GM12875 (cell line): ENCODE measurements around the gene PTPN7.

Source experiments
- H3K4me3 ChIP-seq: one replicate; pipeline ENCODE4 v1.5.1; 2011; ENCODE audit warnings: low read depth, low read length, control low read depth
- TF ChIP-seq, protein P1 (sequence below): IDR thresholded peaks from 2 replicates; pipeline ENCODE4 v1.5.1; 2011; ENCODE audit warnings: low read depth, mild to moderate bottlenecking, control low read depth, inconsistent platforms, low read length, moderate library complexity, borderline replicate concordance; ENCODE audit not compliant: insufficient read depth

The PTPN7 gene

DNA sequence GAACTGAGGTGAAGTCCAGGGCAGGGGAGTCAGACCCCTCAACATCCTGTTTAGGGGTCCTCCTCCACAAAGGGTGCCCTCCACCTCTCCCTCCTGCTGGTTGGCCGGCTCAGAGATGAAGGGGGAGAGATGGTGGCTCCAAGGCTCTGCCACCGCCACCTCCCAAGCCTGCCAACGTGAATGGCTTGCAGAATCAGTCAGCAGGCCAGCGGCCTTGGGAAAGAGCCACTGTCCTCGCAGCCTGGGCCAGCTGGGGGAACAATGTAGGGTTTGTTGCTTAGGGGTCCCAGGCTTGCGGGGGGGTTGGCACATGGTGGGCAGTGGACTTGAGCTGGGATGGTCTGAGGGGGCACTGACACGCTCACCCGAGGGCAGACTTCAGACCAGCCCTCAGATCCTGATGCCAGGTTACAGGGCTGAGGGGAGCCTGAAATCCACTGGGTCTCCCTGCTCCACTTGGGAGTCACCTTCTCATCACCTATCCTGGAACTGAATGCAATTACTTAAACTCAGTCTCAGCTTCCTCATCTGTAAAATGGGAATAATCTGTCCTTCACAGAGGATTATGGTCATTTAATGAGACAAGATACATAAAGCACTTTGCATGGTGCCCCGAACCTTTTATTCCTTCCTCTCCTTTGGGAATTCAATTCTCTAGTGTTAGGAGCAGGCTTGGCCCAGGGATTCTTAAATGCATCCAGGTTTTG lies 29.4 kb downstream of the PTPN7 start:
- no peak overlapping the region for H3K4me3 ChIP-seq
- TF ChIP-seq, protein P1, sequence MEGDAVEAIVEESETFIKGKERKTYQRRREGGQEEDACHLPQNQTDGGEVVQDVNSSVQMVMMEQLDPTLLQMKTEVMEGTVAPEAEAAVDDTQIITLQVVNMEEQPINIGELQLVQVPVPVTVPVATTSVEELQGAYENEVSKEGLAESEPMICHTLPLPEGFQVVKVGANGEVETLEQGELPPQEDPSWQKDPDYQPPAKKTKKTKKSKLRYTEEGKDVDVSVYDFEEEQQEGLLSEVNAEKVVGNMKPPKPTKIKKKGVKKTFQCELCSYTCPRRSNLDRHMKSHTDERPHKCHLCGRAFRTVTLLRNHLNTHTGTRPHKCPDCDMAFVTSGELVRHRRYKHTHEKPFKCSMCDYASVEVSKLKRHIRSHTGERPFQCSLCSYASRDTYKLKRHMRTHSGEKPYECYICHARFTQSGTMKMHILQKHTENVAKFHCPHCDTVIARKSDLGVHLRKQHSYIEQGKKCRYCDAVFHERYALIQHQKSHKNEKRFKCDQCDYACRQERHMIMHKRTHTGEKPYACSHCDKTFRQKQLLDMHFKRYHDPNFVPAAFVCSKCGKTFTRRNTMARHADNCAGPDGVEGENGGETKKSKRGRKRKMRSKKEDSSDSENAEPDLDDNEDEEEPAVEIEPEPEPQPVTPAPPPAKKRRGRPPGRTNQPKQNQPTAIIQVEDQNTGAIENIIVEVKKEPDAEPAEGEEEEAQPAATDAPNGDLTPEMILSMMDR = no peak

DNA sequence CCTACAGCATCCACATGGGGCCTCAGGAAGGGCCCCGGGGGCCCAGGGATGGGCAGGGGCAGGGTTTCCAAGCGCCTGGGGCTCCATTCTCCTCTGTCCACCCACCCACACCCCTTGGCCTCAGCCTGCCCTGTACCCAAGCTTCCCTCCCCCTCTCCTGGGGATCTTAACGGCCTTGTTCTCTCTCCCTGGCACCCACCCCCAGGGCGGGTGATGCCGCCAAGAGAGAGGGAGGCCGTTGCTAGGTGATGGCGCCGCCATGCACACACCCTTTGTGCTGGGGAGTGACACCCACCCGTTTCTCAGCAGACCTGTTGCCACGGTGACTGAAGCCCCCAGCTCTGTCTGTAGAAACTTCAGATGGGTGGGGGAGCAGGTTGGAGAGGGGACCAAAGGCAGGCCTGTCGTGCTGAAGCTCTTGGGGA lies 30.1 kb downstream of the PTPN7 start:
- TF ChIP-seq, protein P1 = no peak
- no peak overlapping the region for H3K4me3 ChIP-seq

GRCh38 chr1:202129453-202130296 lies 30.7 kb downstream of the PTPN7 start:
- TF ChIP-seq, protein P1 = no peak
- no peak overlapping the region for H3K4me3 ChIP-seq

DNA sequence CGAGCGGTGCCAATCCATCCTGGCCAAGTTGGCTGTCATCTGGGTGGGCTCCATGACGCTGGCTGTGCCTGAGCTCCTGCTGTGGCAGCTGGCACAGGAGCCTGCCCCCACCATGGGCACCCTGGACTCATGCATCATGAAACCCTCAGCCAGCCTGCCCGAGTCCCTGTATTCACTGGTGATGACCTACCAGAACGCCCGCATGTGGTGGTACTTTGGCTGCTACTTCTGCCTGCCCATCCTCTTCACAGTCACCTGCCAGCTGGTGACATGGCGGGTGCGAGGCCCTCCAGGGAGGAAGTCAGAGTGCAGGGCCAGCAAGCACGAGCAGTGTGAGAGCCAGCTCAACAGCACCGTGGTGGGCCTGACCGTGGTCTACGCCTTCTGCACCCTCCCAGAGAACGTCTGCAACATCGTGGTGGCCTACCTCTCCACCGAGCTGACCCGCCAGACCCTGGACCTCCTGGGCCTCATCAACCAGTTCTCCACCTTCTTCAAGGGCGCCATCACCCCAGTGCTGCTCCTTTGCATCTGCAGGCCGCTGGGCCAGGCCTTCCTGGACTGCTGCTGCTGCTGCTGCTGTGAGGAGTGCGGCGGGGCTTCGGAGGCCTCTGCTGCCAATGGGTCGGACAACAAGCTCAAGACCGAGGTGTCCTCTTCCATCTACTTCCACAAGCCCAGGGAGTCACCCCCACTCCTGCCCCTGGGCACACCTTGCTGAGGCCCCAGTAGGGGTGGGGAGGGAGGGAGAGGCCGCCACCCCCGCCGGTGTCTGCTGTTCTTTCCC lies 32.4 kb downstream of the PTPN7 start:
- no peak overlapping the region for H3K4me3 ChIP-seq
- TF ChIP-seq, protein P1 = no peak

DNA sequence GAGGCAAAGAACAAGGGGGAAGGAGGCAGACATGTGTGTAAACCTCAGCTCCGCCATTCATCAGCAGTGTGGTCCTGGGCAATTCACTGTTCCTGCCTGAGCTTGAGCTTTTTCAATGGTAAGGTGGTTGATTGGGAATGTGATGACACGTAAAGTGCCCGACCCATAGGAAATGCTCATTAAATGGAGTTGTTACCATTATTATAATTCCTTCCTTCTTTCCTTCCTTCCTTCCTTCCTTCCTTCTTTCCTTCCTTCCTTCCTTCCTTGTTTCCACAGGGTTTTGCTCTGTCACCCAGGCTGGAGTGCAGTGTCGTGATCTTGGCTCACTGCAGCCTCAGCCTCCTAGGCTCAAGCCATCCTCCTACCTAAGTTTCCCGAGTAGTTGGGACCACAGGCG lies 33.3 kb downstream of the PTPN7 start:
- TF ChIP-seq, protein P1 = no peak
- H3K4me3 ChIP-seq = no peak overlapping the region

DNA sequence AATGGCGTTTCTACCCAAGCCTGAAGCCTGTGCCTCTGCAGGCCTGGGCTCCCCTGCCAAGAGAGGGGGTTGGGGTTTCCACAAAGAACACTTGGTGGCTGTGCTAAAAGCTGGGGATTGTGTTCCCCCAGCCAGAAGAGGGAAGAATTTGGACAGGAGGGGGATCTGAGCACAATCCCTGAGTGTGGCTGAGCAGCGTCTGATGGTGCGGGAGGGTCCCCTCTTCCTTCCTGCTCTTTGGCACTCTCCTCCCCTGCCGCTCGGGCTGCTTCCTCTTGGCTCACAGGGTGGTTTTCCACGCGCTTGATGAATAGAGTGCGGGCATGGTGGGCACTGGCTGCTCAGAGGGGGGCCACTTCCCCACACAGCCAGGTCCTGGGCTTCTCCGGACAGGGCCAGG lies 34.0 kb downstream of the PTPN7 start:
- TF ChIP-seq, protein P1 = no peak

More for the DNA sequence above, 34.0 kb downstream of the PTPN7 start:
- no peak overlapping the region for H3K4me3 ChIP-seq
